Fibroblast of mammary gland (primary cell): ENCODE data around the gene AGPS.

ENCODE experiments used
- DNase-seq: peaks from one replicate; pipeline ENCODE4 v3.0.0-alpha.2; 2010; ENCODE audit warnings: low read depth
- H3K4me3 ChIP-seq: 2 replicates; pipeline ENCODE4 v1.5.1; 2011; ENCODE audit warnings: low read depth, mild to moderate bottlenecking, low read length, moderate library complexity; ENCODE audit not compliant: control insufficient read depth
- TF ChIP-seq, protein P1 (sequence below): conservative IDR thresholded peaks from 2 replicates; pipeline ENCODE4 v1.5.1; 2011; ENCODE audit warnings: low read depth, low read length, inconsistent platforms; ENCODE audit not compliant: control insufficient read depth, insufficient read depth

The AGPS gene

DNA sequence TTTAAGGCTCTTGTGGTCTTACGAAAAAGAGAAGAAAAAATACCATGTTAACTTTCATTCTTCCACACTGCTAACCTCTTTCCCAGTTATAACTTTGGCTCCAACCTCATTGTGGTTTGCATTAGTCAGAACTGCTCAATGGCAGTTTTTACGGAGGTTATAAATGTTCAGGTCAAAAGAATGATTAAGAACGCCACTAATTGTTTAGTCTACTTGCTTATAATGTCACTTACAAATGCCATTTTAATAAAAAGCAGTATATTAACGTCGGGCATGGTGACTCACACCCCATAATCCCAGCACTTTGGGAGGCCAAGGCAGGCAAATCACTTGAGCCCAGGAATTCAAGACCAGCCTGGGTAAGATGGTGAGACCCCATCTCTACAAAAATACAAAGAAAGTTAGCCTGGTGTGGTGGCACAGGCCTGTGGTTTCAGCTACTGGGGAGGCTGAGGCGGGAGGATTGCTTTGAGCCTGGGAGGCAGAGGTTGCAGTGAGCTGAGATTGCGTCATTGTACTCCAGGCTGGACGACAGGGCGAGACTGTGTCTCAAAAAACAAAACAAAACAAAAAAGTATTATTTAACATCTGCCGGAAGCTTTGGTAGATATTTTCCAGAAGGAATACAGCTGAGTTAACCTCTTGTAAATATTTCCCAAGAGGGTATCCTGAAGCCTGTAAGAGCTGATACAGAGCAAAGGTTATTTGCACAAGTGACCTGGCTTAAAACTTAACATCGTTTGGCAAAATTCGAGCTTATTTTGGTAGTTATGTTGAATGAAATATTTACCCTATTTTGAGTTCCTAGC, 5.1 kb downstream of the AGPS start:
- TF ChIP-seq, protein P1, sequence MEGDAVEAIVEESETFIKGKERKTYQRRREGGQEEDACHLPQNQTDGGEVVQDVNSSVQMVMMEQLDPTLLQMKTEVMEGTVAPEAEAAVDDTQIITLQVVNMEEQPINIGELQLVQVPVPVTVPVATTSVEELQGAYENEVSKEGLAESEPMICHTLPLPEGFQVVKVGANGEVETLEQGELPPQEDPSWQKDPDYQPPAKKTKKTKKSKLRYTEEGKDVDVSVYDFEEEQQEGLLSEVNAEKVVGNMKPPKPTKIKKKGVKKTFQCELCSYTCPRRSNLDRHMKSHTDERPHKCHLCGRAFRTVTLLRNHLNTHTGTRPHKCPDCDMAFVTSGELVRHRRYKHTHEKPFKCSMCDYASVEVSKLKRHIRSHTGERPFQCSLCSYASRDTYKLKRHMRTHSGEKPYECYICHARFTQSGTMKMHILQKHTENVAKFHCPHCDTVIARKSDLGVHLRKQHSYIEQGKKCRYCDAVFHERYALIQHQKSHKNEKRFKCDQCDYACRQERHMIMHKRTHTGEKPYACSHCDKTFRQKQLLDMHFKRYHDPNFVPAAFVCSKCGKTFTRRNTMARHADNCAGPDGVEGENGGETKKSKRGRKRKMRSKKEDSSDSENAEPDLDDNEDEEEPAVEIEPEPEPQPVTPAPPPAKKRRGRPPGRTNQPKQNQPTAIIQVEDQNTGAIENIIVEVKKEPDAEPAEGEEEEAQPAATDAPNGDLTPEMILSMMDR = no peak
- H3K4me3 ChIP-seq = no peak overlapping the region
- DNase-seq = peak; percentile 93

GRCh38 chr2:177398290-177398683, 5.7 kb downstream of the AGPS start:
- DNase-seq = no peak
- TF ChIP-seq, protein P1 = no peak
- no peak overlapping the region for H3K4me3 ChIP-seq

- TF ChIP-seq, protein P1 = no peak
- H3K4me3 ChIP-seq = no peak overlapping the region
- DNase-seq = no peak
Observed at GRCh38 chr2:177398791-177399190, 6.2 kb downstream of the AGPS start.

DNA sequence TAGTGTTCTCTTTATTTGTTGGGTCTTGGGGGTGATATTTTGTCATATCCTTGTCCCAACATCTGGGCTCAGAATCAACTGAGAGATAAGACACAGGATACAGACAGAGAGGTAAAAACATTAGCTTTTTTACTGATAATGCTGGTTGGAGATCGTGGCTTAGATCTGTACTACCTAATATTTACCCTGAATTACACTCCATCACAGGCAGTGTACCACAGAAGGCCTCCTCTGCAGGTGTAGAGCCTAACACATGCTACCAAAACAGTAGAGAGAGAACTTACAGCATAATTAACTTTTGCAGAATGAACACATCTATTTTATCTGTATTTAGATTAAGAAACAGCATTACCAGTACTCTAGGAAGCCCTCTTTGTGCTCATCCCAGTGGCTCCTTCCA, 6.8 kb downstream of the AGPS start:
- H3K4me3 ChIP-seq = no peak overlapping the region
- TF ChIP-seq, protein P1 = no peak
- no peak for DNase-seq

DNA sequence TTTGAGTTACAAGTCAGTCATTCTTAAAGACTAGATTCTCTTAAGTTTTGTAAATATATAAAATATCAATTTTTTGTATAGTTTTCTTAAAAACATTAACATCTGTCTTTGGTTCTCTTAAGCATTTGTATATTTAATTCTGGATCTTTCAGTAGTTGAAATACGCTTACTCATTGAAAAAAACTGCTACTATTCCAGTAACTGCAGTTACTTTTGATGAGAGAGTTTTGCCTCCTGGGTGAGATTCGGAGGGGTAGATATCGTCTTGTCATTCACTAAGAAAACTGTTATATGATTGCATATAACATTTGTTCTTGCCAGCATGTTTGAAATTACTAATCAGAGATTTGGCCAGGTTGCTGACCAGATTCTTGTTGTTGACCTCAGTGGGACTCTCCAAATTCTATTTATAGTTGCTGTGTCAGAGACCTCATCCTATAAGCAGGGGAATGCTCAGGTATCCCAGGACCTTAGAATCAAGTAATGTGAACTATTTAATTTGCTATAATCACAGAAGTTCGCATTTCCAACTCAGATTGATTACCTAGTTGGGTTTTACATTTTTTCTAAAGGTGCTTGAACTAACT, 7.9 kb downstream of the AGPS start:
- H3K4me3 ChIP-seq = no peak overlapping the region
- DNase-seq = peak; percentile 34
- TF ChIP-seq, protein P1 = no peak

- no peak for DNase-seq
- TF ChIP-seq, protein P1 = no peak
- H3K4me3 ChIP-seq = no peak overlapping the region
Observed at GRCh38 chr2:177402096-177402495, 9.5 kb downstream of the AGPS start.
